ENCODE data around the gene TBC1D3H.
"Not testable (repeated sequence)": the region's sequence is repeated elsewhere in the genome, so short reads cannot be mapped to it uniquely, and the experiment has no call there.

The TBC1D3H gene

GRCh38 chr17:36388385-36389245 lies at the start of gene TBC1D3H:
Gene TBC1D3H, minus strand, starts transcription at chr17:36388435. Its CDS starts 1,540 bp downstream, at chr17:36386895.
- not testable (repeated sequence) for DNase-seq

- DNase-seq: not testable (repeated sequence)
These were observed 40.7 kb upstream of the TBC1D3H start for GRCh38 chr17:36428891-36429290.

DNA sequence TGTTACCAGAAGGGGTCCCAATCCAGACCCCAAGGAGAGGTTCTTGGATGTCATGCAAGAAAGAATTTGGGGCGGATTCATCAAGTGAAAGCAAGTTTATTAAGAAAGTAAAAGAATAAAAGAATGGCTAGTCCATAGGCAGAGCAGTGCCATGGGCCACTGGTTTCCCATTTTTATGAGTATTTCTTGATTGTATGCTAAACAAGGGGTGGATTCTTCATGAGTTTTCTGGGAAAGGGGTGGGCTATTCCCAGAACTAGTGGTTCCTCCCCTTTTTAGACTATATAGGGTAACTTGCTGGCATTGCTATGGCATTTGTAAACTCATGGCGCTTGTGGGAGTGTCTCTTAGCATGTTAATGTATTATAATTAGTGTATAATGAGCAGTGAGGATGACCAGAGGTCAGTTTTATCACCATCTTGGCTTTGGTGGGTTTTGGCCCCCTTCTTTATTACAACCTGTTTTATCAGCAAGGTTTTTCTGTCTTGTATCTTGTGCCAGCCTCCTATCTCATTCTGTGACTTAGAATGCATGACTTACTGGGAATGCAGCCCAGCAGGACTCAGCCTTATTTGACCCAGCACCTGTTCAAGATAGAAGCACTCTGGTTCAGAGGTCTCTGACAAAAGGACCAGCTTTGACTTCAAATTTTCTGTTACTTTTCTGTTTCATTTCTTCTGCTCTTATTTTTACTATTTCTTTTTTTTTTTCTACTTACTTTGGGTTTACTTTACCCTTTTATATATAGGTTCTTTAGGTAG lies 27.1 kb upstream of the TBC1D3H start:
- not testable (repeated sequence) for DNase-seq

- not testable (repeated sequence) for DNase-seq
These were observed 2.9 kb upstream of the TBC1D3H start for GRCh38 chr17:36390943-36391645.

GRCh38 chr17:36375938-36376337 lies 12.3 kb downstream of the TBC1D3H start:
- DNase-seq: not testable (repeated sequence)

DNA sequence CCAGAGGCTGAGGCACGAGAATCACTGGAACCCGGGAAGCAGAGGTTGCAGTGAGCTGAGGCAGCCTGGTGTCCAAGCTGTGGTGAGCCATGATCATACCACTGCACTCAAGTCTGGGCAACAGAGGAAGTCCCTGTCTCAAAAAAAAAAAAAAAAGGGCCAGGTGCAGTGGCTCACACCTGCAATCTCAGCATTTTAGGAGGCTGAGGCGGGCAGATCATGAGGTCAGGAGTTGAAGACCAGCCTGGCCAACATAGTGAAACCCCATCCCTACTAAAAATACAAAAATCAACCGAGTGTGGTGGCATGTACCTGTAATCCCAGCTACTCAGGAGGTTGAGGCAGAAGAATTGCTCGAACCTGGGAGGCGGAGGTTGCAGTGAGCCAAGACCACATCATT lies 25.7 kb downstream of the TBC1D3H start:
- DNase-seq: not testable (repeated sequence)
